DMS153 treated with DMSO at 0.1 percent for 48 hours (cell line): ENCODE measurements around the gene MRPL43.

ENCODE experiments used
- DNase-seq: peaks from one replicate; lab custom pipeline; 2025; ENCODE audit not compliant: unreplicated experiment; lab: John Stamatoyannopoulos, UW

The MRPL43 gene

GRCh38 chr10:101005361-101005760, 18.1 kb upstream of the MRPL43 start:
- no peak for DNase-seq

GRCh38 chr10:101003639-101004206, 16.4 kb upstream of the MRPL43 start:
- no peak for DNase-seq

GRCh38 chr10:101002456-101002855, 15.2 kb upstream of the MRPL43 start:
- no peak for DNase-seq

GRCh38 chr10:101001659-101002035, 14.3 kb upstream of the MRPL43 start:
- no peak for DNase-seq

- no peak for DNase-seq
Observed at GRCh38 chr10:101000915-101001658, 13.8 kb upstream of the MRPL43 start.

- no peak for DNase-seq
Observed at GRCh38 chr10:101000127-101000914, 13.0 kb upstream of the MRPL43 start.

- DNase-seq = no peak
Observed at GRCh38 chr10:100999742-101000126, 12.4 kb upstream of the MRPL43 start, which contains the start of gene LZTS2. Gene LZTS2, plus strand, starts transcription at chr10:100999808. Its CDS starts 2,731 bp downstream, at chr10:101002539.

GRCh38 chr10:100998991-100999741, 11.9 kb upstream of the MRPL43 start:
- DNase-seq = peak; percentile 44

GRCh38 chr10:100998183-100998990, 11.1 kb upstream of the MRPL43 start:
- peak; percentile 77 for DNase-seq

GRCh38 chr10:100997360-100998182, 10.3 kb upstream of the MRPL43 start:
- DNase-seq = peak; percentile 39

- DNase-seq = peak; percentile 35
Observed at GRCh38 chr10:100996678-100997359, 9.5 kb upstream of the MRPL43 start.

GRCh38 chr10:100995181-100995580, 7.9 kb upstream of the MRPL43 start:
- no peak for DNase-seq

- DNase-seq = no peak
Observed at GRCh38 chr10:100993986-100994708, 6.8 kb upstream of the MRPL43 start.

GRCh38 chr10:100989088-100989487, 1.8 kb upstream of the MRPL43 start:
- no peak for DNase-seq

GRCh38 chr10:100988166-100988565, 869 bp upstream of the MRPL43 start:
- DNase-seq = no peak

- DNase-seq = no peak
Observed at GRCh38 chr10:100987685-100988049, 370 bp upstream of the MRPL43 start.

GRCh38 chr10:100986623-100986951, 710 bp downstream of the MRPL43 start:
- DNase-seq = no peak

GRCh38 chr10:100985336-100985735, 2.0 kb downstream of the MRPL43 start:
- DNase-seq = no peak
